Forelimb muscle (tissue), 1 donor: ENCODE data around the gene PTGFR. TPM values are rescaled to one million over a fixed set of nuclear protein-coding genes. Genes with fewer than 3 reads are reported as not detected.

Experiments
- DNase-seq: peaks from one replicate; pipeline ENCODE4 v3.0.0-alpha.2; 2013; ENCODE audit warnings: low read depth
- polyA plus RNA-seq: library from polyadenylated mRNA; unstranded; fragments of 120-200 nt; gene quantifications from one replicate; pipeline ENCODE4 v1.2.1, GENCODE V29; 2013; ENCODE audit not compliant: insufficient read length

PTGFR gene
- 27.1 TPM for polyA plus RNA-seq

- DNase-seq = no peak
These were observed at the start of gene PTGFR for GRCh38 chr1:78490861-78491450. PTGFR (plus strand) TSS chr1:78490974; CDS start chr1:78492744, 1,770 bp downstream.

GRCh38 chr1:78441921-78442320, 48.9 kb upstream of the PTGFR start:
- DNase-seq = no peak

GRCh38 chr1:78447086-78447485, 43.7 kb upstream of the PTGFR start:
- DNase-seq = no peak

- no peak for DNase-seq
These were observed 26.3 kb upstream of the PTGFR start for GRCh38 chr1:78464449-78464891.

GRCh38 chr1:78465143-78465542, 25.6 kb upstream of the PTGFR start:
- DNase-seq = no peak

- no peak for DNase-seq
These were observed 22.3 kb upstream of the PTGFR start for GRCh38 chr1:78468521-78468920.

- no peak for DNase-seq
These were observed 21.2 kb upstream of the PTGFR start for GRCh38 chr1:78469576-78469975.

- DNase-seq = no peak
These were observed 18.7 kb upstream of the PTGFR start for GRCh38 chr1:78471890-78472620.

- DNase-seq = no peak
These were observed 17.8 kb upstream of the PTGFR start for GRCh38 chr1:78472851-78473496.

- DNase-seq = no peak
These were observed 16.7 kb upstream of the PTGFR start for GRCh38 chr1:78474092-78474491.

- no peak for DNase-seq
These were observed 14.7 kb upstream of the PTGFR start for GRCh38 chr1:78475888-78476610.

GRCh38 chr1:78483903-78484302, 6.9 kb upstream of the PTGFR start:
- no peak for DNase-seq

GRCh38 chr1:78491451-78492071, 787 bp downstream of the PTGFR start:
- no peak for DNase-seq

- no peak for DNase-seq
These were observed 1.7 kb downstream of the PTGFR start for GRCh38 chr1:78492386-78492950.

- no peak for DNase-seq
These were observed 2.7 kb downstream of the PTGFR start for GRCh38 chr1:78493451-78493850.

GRCh38 chr1:78497201-78497600, 6.4 kb downstream of the PTGFR start:
- no peak for DNase-seq

- DNase-seq = no peak
These were observed 9.8 kb downstream of the PTGFR start for GRCh38 chr1:78500529-78500928.

GRCh38 chr1:78501203-78501602, 10.4 kb downstream of the PTGFR start:
- DNase-seq = no peak

GRCh38 chr1:78511334-78511733, 20.6 kb downstream of the PTGFR start:
- DNase-seq = no peak

- no peak for DNase-seq
These were observed 25.9 kb downstream of the PTGFR start for GRCh38 chr1:78516716-78517115.

GRCh38 chr1:78519446-78519845, 28.7 kb downstream of the PTGFR start:
- DNase-seq = no peak
